T-cell (primary cell): ENCODE measurements around the gene KLHL40. TPM values are rescaled to one million over a fixed set of nuclear protein-coding genes. Genes with fewer than 3 reads are reported as not detected.

Experiments
- ATAC-seq, 4 experiments: fragments of 200-7000 bp in 3 of 4; fragments of 150-1000 bp in 1 of 4; cut with Tn5 transposase; replicated peaks in 1 of 4; 1 replicate in 3 of 4; 2 replicates in 1 of 4; pipeline ENCODE4 v1.10.0; 2021; ENCODE audit warnings: moderate library complexity in 3 of 4, mild to moderate bottlenecking in 2 of 4, moderate number of reproducible peaks in 1 of 4
- CTCF ChIA-PET, 2 donors: fragments of 300-600 bp; sonication (Branson Sonifier 250); formaldehyde crosslinking; loops; one replicate each; lab custom pipeline; 2022; ENCODE audit warnings: antibody characterized with exemption in 2 of 2; lab: Charles Lee
- POLR2A ChIA-PET, 2 donors: fragments of 300-600 bp; sonication (Branson Sonifier 250); formaldehyde crosslinking; loops; one replicate each; lab custom pipeline; 2022; ENCODE audit warnings: antibody characterized with exemption in 2 of 2; lab: Charles Lee
- DNase-seq, 35 experiments: peaks; one replicate each; pipeline versions ENCODE4 v3.0.0 to v3.0.0-alpha.2; 2013 to 2023
- H3K27ac ChIP-seq: one replicate; pipeline ENCODE4 v1.5.1; 2013; ENCODE audit warnings: low read length
- H3K27me3 ChIP-seq, 2 experiments: replicated peaks in 1 of 2; 1 replicate in 1 of 2; 2 replicates in 1 of 2; pipeline versions ENCODE4 v1.6.1 to v1.7.0; 2013; ENCODE audit warnings: low read length in 1 of 2, mixed read lengths in 1 of 2; ENCODE audit not compliant: control insufficient read depth in 2 of 2, insufficient read depth in 2 of 2; ENCODE audit errors: extremely low read depth in 1 of 2
- H3K36me3 ChIP-seq, 2 donors: 1 replicate in 1 of 2; 2 replicates in 1 of 2; pipeline versions ENCODE4 v1.6.1 to v1.7.0; 2013; ENCODE audit warnings: low read length in 1 of 2; ENCODE audit not compliant: control insufficient read depth in 2 of 2, insufficient read depth in 1 of 2; ENCODE audit errors: extremely low read depth in 1 of 2
- H3K4me1 ChIP-seq, 2 experiments: 1 replicate in 1 of 2; 2 replicates in 1 of 2; pipeline versions ENCODE4 v1.6.1 to v1.7.0; 2013; ENCODE audit warnings: low read length in 2 of 2, mixed read lengths in 1 of 2; ENCODE audit not compliant: insufficient read depth in 2 of 2, control insufficient read depth in 1 of 2; ENCODE audit errors: extremely low read depth in 1 of 2
- H3K4me3 ChIP-seq, 2 donors: 1 replicate in 1 of 2; 2 replicates in 1 of 2; pipeline versions ENCODE4 v1.5.1 to v1.7.0; 2013; ENCODE audit warnings: mild to moderate bottlenecking in 2 of 2, low read length in 1 of 2, moderate library complexity in 1 of 2; ENCODE audit not compliant: control insufficient read depth in 1 of 2; ENCODE audit errors: extremely low read depth in 1 of 2
- H3K9me3 ChIP-seq: 2 replicates; pipeline ENCODE4 v1.7.0; 2013
- H3K27ac Mint-ChIP-seq, 2 donors: one replicate each; pipeline ENCODE4 v1.8.0; 2020 to 2021; ENCODE audit warnings: mild to moderate bottlenecking in 2 of 2, mixed read lengths in 2 of 2
- H3K27me3 Mint-ChIP-seq, 2 donors: one replicate each; pipeline ENCODE4 v1.8.0; 2021 to 2022; ENCODE audit warnings: mixed read lengths in 2 of 2
- H3K36me3 Mint-ChIP-seq: one replicate; pipeline ENCODE4 v1.8.0; 2021; ENCODE audit warnings: mixed read lengths
- H3K4me1 Mint-ChIP-seq, 3 donors: one replicate each; pipeline ENCODE4 v1.8.0; 2020 to 2022; ENCODE audit warnings: mixed read lengths in 3 of 3, mild to moderate bottlenecking in 1 of 3
- H3K4me3 Mint-ChIP-seq, 3 donors: one replicate each; pipeline ENCODE4 v1.8.0; 2020 to 2022; ENCODE audit warnings: mild to moderate bottlenecking in 3 of 3, mixed read lengths in 3 of 3, moderate library complexity in 3 of 3
- H3K9me3 Mint-ChIP-seq, 3 donors: one replicate each; pipeline ENCODE4 v1.8.0; 2020 to 2022; ENCODE audit warnings: mixed read lengths in 3 of 3
- WGBS: methylation state at CpG from one replicate; pipeline ENCODE4 v1.1.5; 2013; ENCODE audit warnings: missing lambda C conversion rate; ENCODE audit not compliant: insufficient coverage; 5-methylcytosine and 5-hydroxymethylcytosine counted together
- total RNA-seq, 35 experiments: library from RNA in 6 of 35; stranded (reverse) in 6 of 35; fragments of 120-200 nt in 1 of 35; gene quantifications; one replicate each; pipeline versions ENCODE4 v1.2.1 to v1.2.4 and lab custom pipeline; 2013 to 2026

Gene KLHL40
- total RNA-seq, 5 donors from 2014 or later (not counting 1 experiment from before 2014, with no cell fraction given): not detected

DNA sequence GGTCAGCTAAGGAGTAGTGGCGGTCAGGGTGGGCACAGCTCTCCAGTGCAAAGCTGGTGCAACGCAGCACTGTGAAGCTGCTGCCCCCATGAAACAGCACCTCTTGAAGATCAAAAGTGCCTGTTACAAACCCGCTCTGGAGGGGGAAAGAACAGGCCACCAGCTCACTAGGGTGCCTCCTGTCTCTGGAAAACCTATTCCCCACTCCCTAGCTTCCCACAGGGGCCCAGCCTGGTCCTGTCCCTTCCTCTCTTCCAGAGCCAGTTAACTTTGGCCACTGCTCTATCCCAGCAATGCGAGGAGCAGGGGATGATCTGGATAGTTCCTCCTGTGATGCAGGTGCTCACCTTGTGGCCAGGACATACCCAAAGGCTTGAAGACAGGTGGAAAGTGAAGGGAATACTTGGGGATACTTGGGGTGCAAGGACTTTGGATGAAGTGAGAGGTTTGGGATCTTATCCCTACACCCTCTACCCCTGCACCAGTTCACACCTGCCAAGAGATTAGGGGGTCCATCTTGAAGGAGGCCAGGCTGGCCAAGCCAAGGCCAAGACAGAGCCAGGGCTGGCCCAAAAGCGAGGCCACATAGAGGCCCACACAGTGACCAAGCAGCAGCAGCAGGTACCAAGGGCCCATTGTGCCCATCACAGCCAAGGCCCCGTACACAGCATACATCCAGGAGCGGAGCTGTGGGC, 13.0 kb downstream of the KLHL40 start:
- peaks cover 0 to 7% of the 10 kb centered on the region in 2 donors for H3K27me3 Mint-ChIP-seq
- Histone ChIP-seq H3K4me1 (peaks cover 0 to 19% of the 10 kb centered on the region in 2 experiments), H3K4me3 (no peak overlapping the region), H3K36me3 (no peaks in the 10 kb centered on the region), H3K27me3 (peaks cover 0 to 70% of the 10 kb centered on the region in 2 experiments), H3K27ac (no peak overlapping the region), H3K9me3 (no peaks in the 10 kb centered on the region)
- WGBS: 72% methylated on average over 5 of the region's 7 CpGs
- H3K4me3 Mint-ChIP-seq: no peak overlapping the region
- H3K4me1 Mint-ChIP-seq: peaks cover 0 to 11% (median 5%) of the 10 kb centered on the region in 3 donors
- ATAC-seq (no peak), DNase-seq (peak in 2 of 35 experiments; percentile 4 to 12)
- H3K36me3 Mint-ChIP-seq: no peaks in the 10 kb centered on the region
- H3K27ac Mint-ChIP-seq: no peak overlapping the region
- ChIA-PET POLR2A (no interaction called here), CTCF (no interaction called here)
- H3K9me3 Mint-ChIP-seq: no peaks in the 10 kb centered on the region

- Mint-ChIP-seq H3K27ac (no peak overlapping the region), H3K9me3 (no peaks in the 10 kb centered on the region), H3K27me3 (peaks cover 0 to 7% of the 10 kb centered on the region in 2 donors), H3K36me3 (no peaks in the 10 kb centered on the region), H3K4me1 (peaks cover 0 to 11% (median 5%) of the 10 kb centered on the region in 3 donors), H3K4me3 (no peak overlapping the region)
- ATAC-seq: peak in 1 of 4 experiments; percentile 25
- Histone ChIP-seq H3K27ac (no peak overlapping the region), H3K4me3 (no peak overlapping the region), H3K4me1 (peaks cover 0 to 19% of the 10 kb centered on the region in 2 experiments), H3K36me3 (no peaks in the 10 kb centered on the region), H3K9me3 (no peaks in the 10 kb centered on the region), H3K27me3 (peaks cover 0 to 65% of the 10 kb centered on the region in 2 experiments)
- peak in 1 of 35 experiments; percentile 11 for DNase-seq
- POLR2A ChIA-PET: no interaction called here
- CTCF ChIA-PET: no interaction called here
- WGBS: 67% methylated on average over 3 of the region's 9 CpGs
Observed at GRCh38 chr3:42698911-42699230, 13.5 kb downstream of the KLHL40 start.

GRCh38 chr3:42699511-42699971, 14.2 kb downstream of the KLHL40 start:
- no peaks in the 10 kb centered on the region for H3K36me3 ChIP-seq
- no peak for ATAC-seq
- no peaks in the 10 kb centered on the region for H3K9me3 ChIP-seq
- Mint-ChIP-seq H3K9me3 (no peaks in the 10 kb centered on the region), H3K4me3 (no peak overlapping the region), H3K27me3 (peaks cover 0 to 7% of the 10 kb centered on the region in 2 donors), H3K4me1 (peaks cover 0 to 11% (median 5%) of the 10 kb centered on the region in 3 donors), H3K27ac (no peak overlapping the region), H3K36me3 (no peaks in the 10 kb centered on the region)
- ChIA-PET POLR2A (no interaction called here), CTCF (no interaction called here)
- peak in 1 of 35 experiments; percentile 0 for DNase-seq
- H3K27me3 ChIP-seq: peaks cover 0 to 65% of the 10 kb centered on the region in 2 experiments
- H3K4me3 ChIP-seq: no peak overlapping the region
- no peak overlapping the region for H3K27ac ChIP-seq
- peaks cover 0 to 19% of the 10 kb centered on the region in 2 experiments for H3K4me1 ChIP-seq
- 86% methylated on average over 9 of the region's 10 CpGs for WGBS

DNA sequence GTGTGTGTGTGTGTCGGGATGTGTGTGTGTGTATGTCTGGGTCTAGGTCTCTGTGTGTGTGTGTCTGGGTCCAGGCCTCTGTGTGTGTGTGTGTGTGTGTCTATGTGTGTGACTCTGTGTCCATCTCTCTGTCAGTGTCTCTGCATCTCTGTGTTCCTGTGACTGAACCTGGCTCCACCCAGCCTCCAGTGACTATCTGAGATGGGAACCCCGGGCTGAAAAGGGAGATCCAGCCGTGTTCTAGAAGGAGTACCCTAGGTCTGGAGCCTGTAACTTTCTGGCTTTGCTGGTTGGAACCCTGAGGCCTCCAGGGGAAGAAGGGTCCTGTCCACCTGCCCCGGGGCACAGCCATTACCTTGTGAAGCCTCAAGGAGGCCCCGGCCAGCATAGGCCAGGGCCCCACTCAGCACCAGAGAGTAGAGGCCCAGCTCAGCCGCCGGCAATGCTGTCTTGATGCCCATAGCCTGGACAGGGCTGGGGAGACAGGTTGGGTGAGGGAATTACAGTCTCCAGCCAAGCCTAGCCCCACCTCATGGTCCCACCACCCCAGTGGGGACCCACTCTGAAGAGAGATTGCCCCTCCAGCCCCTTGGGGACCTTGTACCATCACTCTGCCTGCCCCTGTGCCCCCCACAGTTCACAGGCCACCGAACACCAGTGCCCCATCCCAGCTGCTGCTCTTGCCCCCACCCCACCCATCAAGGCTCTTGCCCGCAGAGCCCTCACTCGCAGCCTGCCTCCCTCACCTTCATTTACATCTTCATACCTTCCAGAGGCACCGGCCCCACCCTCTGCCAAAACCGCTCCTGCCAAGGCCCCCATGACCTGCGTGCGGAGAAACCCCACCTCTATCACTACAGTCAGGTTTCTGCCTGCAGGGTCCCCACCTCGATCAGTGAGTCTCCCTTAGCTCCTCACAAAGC, 15.3 kb downstream of the KLHL40 start:
- peaks cover 0 to 11% (median 5%) of the 10 kb centered on the region in 3 donors for H3K4me1 Mint-ChIP-seq
- no peaks in the 10 kb centered on the region for H3K9me3 Mint-ChIP-seq
- WGBS: 80% methylated on average over 10 of the region's 15 CpGs
- ATAC-seq (no peak), DNase-seq (peak in 1 of 35 experiments; percentile 3)
- no peaks in the 10 kb centered on the region for H3K36me3 Mint-ChIP-seq
- no peaks in the 10 kb centered on the region for H3K9me3 ChIP-seq
- no peak overlapping the region for H3K27ac ChIP-seq
- H3K27ac Mint-ChIP-seq: no peak overlapping the region
- no peaks in the 10 kb centered on the region for H3K36me3 ChIP-seq
- ChIA-PET CTCF (no interaction called here), POLR2A (no interaction called here)
- H3K27me3 Mint-ChIP-seq: peaks cover 0 to 7% of the 10 kb centered on the region in 2 donors
- peaks cover 0 to 19% of the 10 kb centered on the region in 2 experiments for H3K4me1 ChIP-seq
- no peak overlapping the region for H3K4me3 Mint-ChIP-seq
- H3K4me3 ChIP-seq: no peak overlapping the region
- H3K27me3 ChIP-seq: peaks cover 0 to 63% of the 10 kb centered on the region in 2 experiments

GRCh38 chr3:42701371-42702065, 16.2 kb downstream of the KLHL40 start:
- H3K4me3 ChIP-seq: no peak overlapping the region
- H3K4me1 Mint-ChIP-seq: peaks cover 0 to 11% (median 5%) of the 10 kb centered on the region in 3 donors
- no peak overlapping the region for H3K27ac ChIP-seq
- H3K36me3 Mint-ChIP-seq: no peaks in the 10 kb centered on the region
- no peaks in the 10 kb centered on the region for H3K9me3 Mint-ChIP-seq
- ChIA-PET POLR2A (no interaction called here), CTCF (no interaction called here)
- no peaks in the 10 kb centered on the region for H3K36me3 ChIP-seq
- 41% methylated on average over 9 of the region's 15 CpGs for WGBS
- no peak overlapping the region for H3K27ac Mint-ChIP-seq
- peaks cover 0 to 19% of the 10 kb centered on the region in 2 experiments for H3K4me1 ChIP-seq
- no peaks in the 10 kb centered on the region for H3K9me3 ChIP-seq
- H3K27me3 ChIP-seq: peaks cover 0 to 58% of the 10 kb centered on the region in 2 experiments
- peak; percentile 67 to 84 (median 80) for ATAC-seq
- peak in 34 of 35 experiments; percentile 10 to 72 (median 51) for DNase-seq
- no peak overlapping the region for H3K4me3 Mint-ChIP-seq
- H3K27me3 Mint-ChIP-seq: peaks cover 0 to 7% of the 10 kb centered on the region in 2 donors
